Endothelial cell of umbilical vein (primary cell): Measurements from ENCODE around the gene HOXC5. TPM values are rescaled to one million over a fixed set of nuclear protein-coding genes. Genes with fewer than 3 reads are reported as not detected.
A peak's percentile ranks its signal among the peaks of the same experiment; 100 is the strongest.

Source experiments
- BruUV-seq: library from RNA; stranded (reverse); fragments of 400-500 nt; replicated peaks from 2 replicates; lab custom pipeline; 2021; lab: Mats Ljungman, UMichigan
- CTCF ChIA-PET: fragments of 300-600, 350-600 bp; sonication (Branson Sonifier 250); formaldehyde crosslinking; loops from one replicate; lab custom pipeline; 2021; ENCODE audit warnings: antibody characterized with exemption, inconsistent platforms; lab: Charles Lee
- POLR2A ChIA-PET: fragments of 300-600, 350-600 bp; sonication (Branson Sonifier 250); formaldehyde crosslinking; loops from one replicate; lab custom pipeline; 2021; ENCODE audit warnings: antibody characterized with exemption, inconsistent platforms; lab: Charles Lee
- DNase-seq: peaks from one replicate; pipeline ENCODE4 v3.0.0-alpha.2; 2011; ENCODE audit warnings: low read depth, low spot score
- FAIRE-seq: peaks from 2 replicates; lab custom pipeline; 2011; peaks lifted over from hg19 to GRCh38; lab: Jason Lieb, UNC
- H2AFZ ChIP-seq: 2 replicates; pipeline ENCODE4 v1.6.0; 2012; ENCODE audit warnings: low read depth, low read length, control low read depth, inconsistent platforms
- H3K27ac ChIP-seq: 2 replicates; pipeline ENCODE4 v1.5.1; 2011; ENCODE audit warnings: low read depth, mild to moderate bottlenecking, control low read depth, low read length, moderate library complexity; ENCODE audit not compliant: insufficient read depth
- H3K27me3 ChIP-seq, 2 experiments: 2 replicates each; pipeline versions ENCODE4 v1.6.0 to v1.6.1; 2011; ENCODE audit warnings: low read length in 2 of 2, mixed read lengths in 1 of 2; ENCODE audit not compliant: control insufficient read depth in 2 of 2, insufficient read depth in 2 of 2
- H3K36me3 ChIP-seq, 2 experiments: 2 replicates in 1 of 2; 3 replicates in 1 of 2; pipeline ENCODE4 v1.5.1; 2011; ENCODE audit warnings: low read length in 2 of 2, mild to moderate bottlenecking in 1 of 2, moderate library complexity in 1 of 2; ENCODE audit not compliant: control insufficient read depth in 2 of 2, insufficient read depth in 2 of 2; ENCODE audit errors: extremely low read depth in 1 of 2
- H3K4me1 ChIP-seq: 3 replicates; pipeline ENCODE4 v1.5.1; 2011; ENCODE audit warnings: mild to moderate bottlenecking, low read length; ENCODE audit not compliant: control insufficient read depth, insufficient read depth; ENCODE audit errors: extremely low read depth
- H3K4me2 ChIP-seq: 2 replicates; pipeline ENCODE4 v1.6.1; 2011; ENCODE audit warnings: low read length, control low read depth, mixed read lengths; ENCODE audit not compliant: insufficient read depth
- H3K4me3 ChIP-seq, 3 experiments: fragments of 200-600 bp in 1 of 3; sonication (generic), shearing (Covaris generic) in 1 of 3; replicated peaks in 1 of 3; 2 replicates each; pipeline ENCODE4 v1.5.1; 2011 to 2016; ENCODE audit warnings: control low read depth in 3 of 3, low read length in 3 of 3, mild to moderate bottlenecking in 2 of 3, inconsistent platforms in 1 of 3, low read depth in 1 of 3, moderate library complexity in 1 of 3; ENCODE audit not compliant: insufficient read depth in 1 of 3
- H3K79me2 ChIP-seq: 2 replicates; pipeline ENCODE4 v1.6.0; 2012; ENCODE audit warnings: low read length, inconsistent platforms; ENCODE audit not compliant: control insufficient read depth, insufficient read depth
- H3K9ac ChIP-seq: replicated peaks from 2 replicates; pipeline ENCODE3; 2011; ENCODE audit warnings: low read length, control low read depth; ENCODE audit not compliant: insufficient read depth; ENCODE audit errors: extremely low read depth
- H3K9me1 ChIP-seq: replicated peaks from 3 replicates; pipeline ENCODE4 v1.6.0; 2011; ENCODE audit warnings: mild to moderate bottlenecking, low read length; ENCODE audit not compliant: control insufficient read depth, insufficient read depth; ENCODE audit errors: extremely low read depth
- H3K9me3 ChIP-seq: replicated peaks from 2 replicates; pipeline ENCODE4 v1.5.1; 2012; ENCODE audit warnings: low read length, inconsistent platforms; ENCODE audit not compliant: control insufficient read depth, insufficient read depth
- H4K20me1 ChIP-seq: replicated peaks from 2 replicates; pipeline ENCODE3; 2011; ENCODE audit warnings: mild to moderate bottlenecking, low read length; ENCODE audit not compliant: control insufficient read depth, insufficient read depth; ENCODE audit errors: extremely low read depth
- EZH2 ChIP-seq: IDR thresholded peaks from 2 replicates; pipeline ENCODE4 v1.6.1; 2012; ENCODE audit warnings: borderline replicate concordance, low read depth, mild to moderate bottlenecking, moderate library complexity, low read length, inconsistent platforms; ENCODE audit not compliant: severe bottlenecking
- FOS ChIP-seq: IDR thresholded peaks from 2 replicates; pipeline ENCODE4 v1.6.1; 2011; ENCODE audit warnings: mild to moderate bottlenecking, low read length, moderate library complexity, borderline replicate concordance; ENCODE audit not compliant: insufficient read depth
- GATA2 ChIP-seq: IDR thresholded peaks from 2 replicates; pipeline ENCODE4 v1.7.0; 2011; ENCODE audit warnings: low read depth, mild to moderate bottlenecking, moderate library complexity, mixed read lengths, low read length; ENCODE audit not compliant: insufficient read length, insufficient read depth
- JUN ChIP-seq: IDR thresholded peaks from 2 replicates; pipeline ENCODE4 v1.6.1; 2011; ENCODE audit warnings: borderline replicate concordance, low read depth; ENCODE audit not compliant: insufficient read length, insufficient read depth
- MAX ChIP-seq: IDR thresholded peaks from 2 replicates; pipeline ENCODE4 v1.6.1; 2011; ENCODE audit not compliant: insufficient read depth, insufficient read length
- MYC ChIP-seq: IDR thresholded peaks from one replicate; pipeline ENCODE4 v1.6.1; 2011; ENCODE audit warnings: mild to moderate bottlenecking, low read depth, low read length
- POLR2A ChIP-seq: IDR thresholded peaks from 2 replicates; pipeline ENCODE4 v1.6.1; 2012; ENCODE audit warnings: low read depth, mild to moderate bottlenecking, control low read depth, low read length
- POLR2AphosphoS5 ChIP-seq: IDR thresholded peaks from 2 replicates; pipeline ENCODE4 v1.6.1; 2012; ENCODE audit warnings: low read depth, mild to moderate bottlenecking, control low read depth, low read length, moderate library complexity; ENCODE audit not compliant: insufficient read depth
- dilution Hi-C: fragments of 300-500 bp; cut with MboI; formaldehyde crosslinking; loops from one replicate; pipeline ENCODE4 v1.15.0; 2019; ENCODE audit warnings: low sequenced_read_pairs; ENCODE audit not compliant: extremely low pct_ligation_motif_present
- intact Hi-C: fragments of 100-400 bp; cut with micrococcal nuclease; formaldehyde crosslinking; loops from one replicate; pipeline ENCODE4 v1.10.0; 2022
- polyA plus RNA-seq, 4 experiments: library from polyadenylated mRNA; depleted of rRNA in 3 of 4; stranded (reverse) in 3 of 4; unstranded in 1 of 4; fragments of >200 nt; gene quantifications; 2 replicates each; pipeline versions ENCODE4 v1.2.1 to v1.2.3, GENCODE V29; 2011 to 2012; ENCODE audit warnings: missing spikeins in 1 of 4
- total RNA-seq: library from RNA; stranded (reverse); gene quantifications from 2 replicates; pipeline ENCODE4 v1.2.3, GENCODE V29; 2021
- TF ChIP-seq, protein P1 (sequence below), 2 donors: IDR thresholded peaks; 1 replicate in 1 of 2; 2 replicates in 1 of 2; pipeline ENCODE4 v1.5.1; 2011; ENCODE audit warnings: low read length in 2 of 2, mild to moderate bottlenecking in 2 of 2, moderate library complexity in 2 of 2, control low read depth in 1 of 2, inconsistent platforms in 1 of 2, low read depth in 1 of 2; ENCODE audit not compliant: insufficient read depth in 1 of 2; ENCODE audit errors: extremely low read depth in 1 of 2

Gene HOXC5
- total and polyA plus RNA-seq, 2 donors (not counting 3 experiments of a cell fraction or from before 2014, with no cell fraction given) = not detected

- FAIRE-seq (no peak), DNase-seq (no peak)
- Histone ChIP-seq H3K4me2 (no peak overlapping the region), H4K20me1 (no peaks in the 10 kb centered on the region), H3K4me1 (no peaks in the 10 kb centered on the region), H3K27me3 (peaks cover 87 to 92% of the 10 kb centered on the region in 2 experiments), H3K4me3 (no peak overlapping the region), H3K9me3 (no peaks in the 10 kb centered on the region), H3K9ac (no peak overlapping the region), H3K9me1 (no peaks in the 10 kb centered on the region), H2AFZ (no peak overlapping the region), H3K27ac (no peak overlapping the region), H3K36me3 (no peaks in the 10 kb centered on the region), H3K79me2 (no peaks in the 10 kb centered on the region)
- dilution Hi-C loops = no loop called here
- TF ChIP-seq POLR2A = no peak
- TF ChIP-seq EZH2 = peak; percentile 77
- ChIA-PET POLR2A (no interaction called here), CTCF (interaction anchor here (1.2 to 3.9 kb wide), 12 partner anchors 10 to 375 kb away, joined by 3 to 44 read pairs (median 8); partner anchors contain the start of gene HOXC5)
- intact Hi-C loops = no loop called here
- no TSS peak for BruUV-seq
Measured at GRCh38 chr12:53983950-53984572, 48.8 kb upstream of the HOXC5 start.

GRCh38 chr12:53984901-53985691 lies 47.8 kb upstream of the HOXC5 start, which contains the start of gene HOXC10:
Gene HOXC10 (plus strand): TSS chr12:53985146. CDS start chr12:53985260, 114 bp downstream.
- intact Hi-C loops (loop anchor here (1.0 to 5.0 kb wide), 2 partner anchors 216 to 283 kb away; no protein-coding TSS in a partner anchor), dilution Hi-C loops (no loop called here)
- H4K20me1 ChIP-seq = no peaks in the 10 kb centered on the region
- no peaks in the 10 kb centered on the region for H3K9me3 ChIP-seq
- H3K79me2 ChIP-seq = no peaks in the 10 kb centered on the region
- DNase-seq (peak; percentile 71), FAIRE-seq (peak; percentile 74)
- H3K36me3 ChIP-seq = no peaks in the 10 kb centered on the region
- H2AFZ ChIP-seq = no peak within 1 kb of the TSS
- H3K27me3 ChIP-seq = peaks cover 89 to 93% of the 10 kb centered on the region in 2 experiments
- no peak within 1 kb of the TSS for H3K4me3 ChIP-seq
- TF ChIP-seq EZH2 (no peak), JUN (peak; percentile 55), GATA2 (no peak), FOS (peak; percentile 58), MYC (no peak), POLR2A (no peak), POLR2AphosphoS5 (no peak), MAX (peak; percentile 28)
- TF ChIP-seq, protein P1, sequence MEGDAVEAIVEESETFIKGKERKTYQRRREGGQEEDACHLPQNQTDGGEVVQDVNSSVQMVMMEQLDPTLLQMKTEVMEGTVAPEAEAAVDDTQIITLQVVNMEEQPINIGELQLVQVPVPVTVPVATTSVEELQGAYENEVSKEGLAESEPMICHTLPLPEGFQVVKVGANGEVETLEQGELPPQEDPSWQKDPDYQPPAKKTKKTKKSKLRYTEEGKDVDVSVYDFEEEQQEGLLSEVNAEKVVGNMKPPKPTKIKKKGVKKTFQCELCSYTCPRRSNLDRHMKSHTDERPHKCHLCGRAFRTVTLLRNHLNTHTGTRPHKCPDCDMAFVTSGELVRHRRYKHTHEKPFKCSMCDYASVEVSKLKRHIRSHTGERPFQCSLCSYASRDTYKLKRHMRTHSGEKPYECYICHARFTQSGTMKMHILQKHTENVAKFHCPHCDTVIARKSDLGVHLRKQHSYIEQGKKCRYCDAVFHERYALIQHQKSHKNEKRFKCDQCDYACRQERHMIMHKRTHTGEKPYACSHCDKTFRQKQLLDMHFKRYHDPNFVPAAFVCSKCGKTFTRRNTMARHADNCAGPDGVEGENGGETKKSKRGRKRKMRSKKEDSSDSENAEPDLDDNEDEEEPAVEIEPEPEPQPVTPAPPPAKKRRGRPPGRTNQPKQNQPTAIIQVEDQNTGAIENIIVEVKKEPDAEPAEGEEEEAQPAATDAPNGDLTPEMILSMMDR (IDR thresholded peaks at IDR 0.05; ENCODE audit: extremely low read depth in 1 of 2, insufficient read depth in 1 of 2, low read depth in 1 of 2, low read length in 2 of 2) = peak; percentile 47 to 72
- ChIA-PET CTCF (interaction anchor here (0.6 to 3.9 kb wide), 21 partner anchors 9 to 374 kb away, joined by 3 to 44 read pairs (median 5); partner anchors contain the start of genes HOXC5, HOXC8 and SMUG1), POLR2A (no interaction called here)
- no peak within 1 kb of the TSS for H3K9ac ChIP-seq
- no peak within 1 kb of the TSS for H3K4me2 ChIP-seq
- BruUV-seq = no TSS peak
- H3K27ac ChIP-seq = no peak within 1 kb of the TSS
- no peaks in the 10 kb centered on the region for H3K9me1 ChIP-seq
- H3K4me1 ChIP-seq = no peaks in the 10 kb centered on the region
